ENCODE data around the gene ATP1B1.

- no peak for TF ChIP-seq CTCF (IDR thresholded peaks at IDR 0.05)
- TF ChIP-seq POLR2A (IDR thresholded peaks at IDR 0.05) = no peak
Observed at GRCh38 chr1:169155675-169156074, 49.2 kb downstream of the ATP1B1 start.

Data from heart left ventricle (tissue), 13 donors.